Suprapubic skin (tissue), 4 donors: ENCODE data around the gene DACH2.

ENCODE experiments used
- EP300 ChIP-seq: sonication (generic); formaldehyde crosslinking; IDR thresholded peaks from one replicate; pipeline ENCODE4 v1.6.1; 2017; ENCODE audit warnings: antibody characterized with exemption
- POLR2A ChIP-seq, 2 donors: fragments of 450-650 bp; IDR thresholded peaks; one replicate each; pipeline ENCODE4 v1.6.1; 2017; ENCODE audit warnings: antibody characterized with exemption in 2 of 2, mild to moderate bottlenecking in 2 of 2, moderate library complexity in 2 of 2
- POLR2AphosphoS5 ChIP-seq, 3 donors: sonication (generic); formaldehyde crosslinking; IDR thresholded peaks; one replicate each; pipeline ENCODE4 v1.6.1; 2017; ENCODE audit warnings: antibody characterized with exemption in 3 of 3

DNA sequence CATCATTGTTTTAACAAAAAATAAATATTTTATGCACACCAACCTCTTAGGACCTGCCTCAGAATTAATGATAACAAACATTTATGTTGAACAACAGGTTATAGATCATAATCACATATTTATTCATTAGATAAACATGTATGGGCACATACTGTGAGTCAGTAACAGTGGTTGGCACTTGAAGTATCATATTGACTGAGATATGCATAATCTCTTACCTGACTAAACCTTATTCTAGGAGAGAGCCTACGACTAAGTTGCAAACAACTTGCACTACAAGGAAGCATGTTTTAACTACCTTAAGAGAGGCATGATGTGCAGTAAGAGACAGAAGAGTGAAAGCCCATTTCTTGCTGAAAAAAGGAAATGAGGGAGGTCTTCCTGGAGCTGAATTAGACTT, 6.5 kb upstream of the DACH2 start:
- TF ChIP-seq EP300: no peak
- no peak for TF ChIP-seq POLR2A (IDR thresholded peaks at IDR 0.05)
- TF ChIP-seq POLR2AphosphoS5 (IDR thresholded peaks at IDR 0.05): no peak
